ENCODE measurements around the gene RASGRF1.

DNA sequence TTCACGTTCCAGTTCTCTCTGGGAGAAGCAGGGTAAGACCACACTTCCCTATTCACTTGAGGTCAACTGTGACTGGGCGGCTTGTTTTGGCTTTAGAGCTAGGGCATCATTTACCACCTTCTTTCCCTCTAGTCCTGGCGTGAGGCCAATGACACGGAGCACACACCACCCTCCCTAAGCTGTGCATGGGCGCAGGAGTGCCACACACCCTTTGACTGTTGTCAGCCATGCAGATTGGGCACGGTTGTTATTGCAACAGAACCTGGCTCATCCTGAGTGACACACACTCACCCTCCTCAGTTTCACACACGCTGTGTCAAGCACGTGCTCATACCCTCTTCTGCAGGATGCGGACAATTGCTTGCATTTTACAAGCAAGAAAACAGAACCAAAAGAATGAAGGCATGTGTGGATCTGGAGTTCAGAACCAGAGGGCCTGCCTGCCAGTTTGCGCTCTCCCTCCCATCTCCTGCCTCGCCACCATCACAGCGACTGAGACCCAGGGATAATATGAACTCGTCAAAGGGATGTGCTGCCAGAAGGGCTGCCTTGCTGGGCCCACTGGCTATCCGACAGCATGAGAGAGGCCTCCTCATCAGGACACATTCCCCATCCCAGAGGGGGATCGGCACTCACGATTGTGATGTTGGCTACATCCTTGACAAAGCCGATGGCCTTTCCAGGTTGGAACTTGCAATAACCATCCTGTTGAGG is 163.3 kb downstream of the RASGRF1 start:
- TF ChIP-seq, protein P1, sequence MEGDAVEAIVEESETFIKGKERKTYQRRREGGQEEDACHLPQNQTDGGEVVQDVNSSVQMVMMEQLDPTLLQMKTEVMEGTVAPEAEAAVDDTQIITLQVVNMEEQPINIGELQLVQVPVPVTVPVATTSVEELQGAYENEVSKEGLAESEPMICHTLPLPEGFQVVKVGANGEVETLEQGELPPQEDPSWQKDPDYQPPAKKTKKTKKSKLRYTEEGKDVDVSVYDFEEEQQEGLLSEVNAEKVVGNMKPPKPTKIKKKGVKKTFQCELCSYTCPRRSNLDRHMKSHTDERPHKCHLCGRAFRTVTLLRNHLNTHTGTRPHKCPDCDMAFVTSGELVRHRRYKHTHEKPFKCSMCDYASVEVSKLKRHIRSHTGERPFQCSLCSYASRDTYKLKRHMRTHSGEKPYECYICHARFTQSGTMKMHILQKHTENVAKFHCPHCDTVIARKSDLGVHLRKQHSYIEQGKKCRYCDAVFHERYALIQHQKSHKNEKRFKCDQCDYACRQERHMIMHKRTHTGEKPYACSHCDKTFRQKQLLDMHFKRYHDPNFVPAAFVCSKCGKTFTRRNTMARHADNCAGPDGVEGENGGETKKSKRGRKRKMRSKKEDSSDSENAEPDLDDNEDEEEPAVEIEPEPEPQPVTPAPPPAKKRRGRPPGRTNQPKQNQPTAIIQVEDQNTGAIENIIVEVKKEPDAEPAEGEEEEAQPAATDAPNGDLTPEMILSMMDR (IDR thresholded peaks at IDR 0.05): no peak
- TF ChIP-seq, protein P2, sequence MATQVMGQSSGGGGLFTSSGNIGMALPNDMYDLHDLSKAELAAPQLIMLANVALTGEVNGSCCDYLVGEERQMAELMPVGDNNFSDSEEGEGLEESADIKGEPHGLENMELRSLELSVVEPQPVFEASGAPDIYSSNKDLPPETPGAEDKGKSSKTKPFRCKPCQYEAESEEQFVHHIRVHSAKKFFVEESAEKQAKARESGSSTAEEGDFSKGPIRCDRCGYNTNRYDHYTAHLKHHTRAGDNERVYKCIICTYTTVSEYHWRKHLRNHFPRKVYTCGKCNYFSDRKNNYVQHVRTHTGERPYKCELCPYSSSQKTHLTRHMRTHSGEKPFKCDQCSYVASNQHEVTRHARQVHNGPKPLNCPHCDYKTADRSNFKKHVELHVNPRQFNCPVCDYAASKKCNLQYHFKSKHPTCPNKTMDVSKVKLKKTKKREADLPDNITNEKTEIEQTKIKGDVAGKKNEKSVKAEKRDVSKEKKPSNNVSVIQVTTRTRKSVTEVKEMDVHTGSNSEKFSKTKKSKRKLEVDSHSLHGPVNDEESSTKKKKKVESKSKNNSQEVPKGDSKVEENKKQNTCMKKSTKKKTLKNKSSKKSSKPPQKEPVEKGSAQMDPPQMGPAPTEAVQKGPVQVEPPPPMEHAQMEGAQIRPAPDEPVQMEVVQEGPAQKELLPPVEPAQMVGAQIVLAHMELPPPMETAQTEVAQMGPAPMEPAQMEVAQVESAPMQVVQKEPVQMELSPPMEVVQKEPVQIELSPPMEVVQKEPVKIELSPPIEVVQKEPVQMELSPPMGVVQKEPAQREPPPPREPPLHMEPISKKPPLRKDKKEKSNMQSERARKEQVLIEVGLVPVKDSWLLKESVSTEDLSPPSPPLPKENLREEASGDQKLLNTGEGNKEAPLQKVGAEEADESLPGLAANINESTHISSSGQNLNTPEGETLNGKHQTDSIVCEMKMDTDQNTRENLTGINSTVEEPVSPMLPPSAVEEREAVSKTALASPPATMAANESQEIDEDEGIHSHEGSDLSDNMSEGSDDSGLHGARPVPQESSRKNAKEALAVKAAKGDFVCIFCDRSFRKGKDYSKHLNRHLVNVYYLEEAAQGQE (IDR thresholded peaks at IDR 0.05; ENCODE audit: insufficient read depth in 1 of 2, low read depth in 2 of 2, low read length in 1 of 2): no peak

Data from Panc1 (cell line).